ENCODE results near the gene FGF2.
"Not testable (repeated sequence)": the region's sequence is repeated elsewhere in the genome, so short reads cannot be mapped to it uniquely, and the experiment has no call there.

The FGF2 gene

GRCh38 chr4:122922877-122923511, 96.4 kb downstream of the FGF2 start:
- peak; percentile 72 to 82 (median 81) for DNase-seq (ENCODE audit: low read depth in 3 of 3)

DNA sequence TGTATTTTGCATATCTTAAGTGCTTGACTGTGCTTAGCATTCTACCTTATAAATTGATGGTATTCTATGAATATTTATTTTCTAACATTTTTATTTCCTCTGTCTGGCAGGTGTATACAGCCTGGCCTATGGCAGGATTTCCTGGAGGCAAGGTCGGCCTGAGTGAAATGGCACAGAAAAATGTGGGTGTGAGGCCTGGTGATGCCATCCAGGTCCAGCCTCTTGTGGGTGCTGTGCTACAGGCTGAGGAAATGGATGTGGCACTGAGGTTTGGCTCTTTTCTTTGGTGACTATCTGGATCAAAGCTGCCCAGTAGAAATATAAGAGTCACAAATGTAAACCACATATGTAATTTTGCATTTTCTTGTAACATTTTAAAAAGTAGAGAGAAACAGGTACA, 102.3 kb downstream of the FGF2 start:
- DNase-seq (ENCODE audit: low read depth in 3 of 3), result no peak

DNA sequence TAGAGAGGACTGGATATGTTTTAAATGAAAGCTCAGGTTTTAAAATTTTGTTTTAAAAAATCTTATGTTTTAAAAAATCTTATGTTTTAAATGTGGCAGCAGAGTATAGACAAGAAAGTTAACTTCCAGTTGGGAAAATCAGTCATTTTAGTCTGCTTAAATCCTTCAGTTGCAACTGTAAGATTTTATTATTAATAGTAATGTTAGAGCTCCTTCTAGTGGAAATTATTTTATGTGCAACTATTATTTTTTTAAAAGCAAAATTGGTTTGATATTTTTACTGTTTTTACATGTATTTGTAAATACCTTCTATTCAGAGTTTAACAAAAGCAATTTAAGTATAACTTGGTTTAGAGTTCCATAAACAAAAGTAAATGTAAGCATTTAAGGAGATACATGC, 104.2 kb downstream of the FGF2 start:
- no peak for DNase-seq (ENCODE audit: low read depth in 3 of 3)

GRCh38 chr4:122932763-122933162, 106.1 kb downstream of the FGF2 start:
- DNase-seq (ENCODE audit: low read depth in 3 of 3), result no peak

GRCh38 chr4:122945136-122945535, 118.5 kb downstream of the FGF2 start:
- DNase-seq (ENCODE audit: low read depth in 3 of 3), result not testable (repeated sequence)

GRCh38 chr4:122946142-122946541, 119.5 kb downstream of the FGF2 start:
- no peak for DNase-seq (ENCODE audit: low read depth in 3 of 3)

All from stimulated activated CD4-positive, alpha-beta T cell treated with anti-CD3 and anti-CD28 coated beads, TNF-alpha, amount 100 ng/mL, for 48 hours (primary cell).